Measurements from ENCODE around the gene DMC1. TPM values are rescaled to one million over a fixed set of nuclear protein-coding genes. Genes with fewer than 3 reads are reported as not detected.

Gene DMC1
- polyA plus RNA-seq, 1 experiment: 0.37 TPM

GRCh38 chr22:38613588-38613987 lies 43.6 kb upstream of the DMC1 start:
- POLR2A ChIA-PET: no interaction called here
- CTCF ChIA-PET: interaction anchor here (0.6 to 1.3 kb wide), 2 partner anchors 91 to 561 kb away, joined by 3 to 5 read pairs; no protein-coding TSS in a partner anchor
- Histone ChIP-seq H3K36me3 (ENCODE audit: control insufficient read depth, insufficient read depth, low read length) (no peaks in the 10 kb centered on the region), H3K27me3 (ENCODE audit: control insufficient read depth, insufficient read depth, low read length) (no peaks in the 10 kb centered on the region), H3K4me3 (ENCODE audit: low read depth, low read length) (no peak overlapping the region)
- DNase-seq (ENCODE audit: low read depth): no peak
- TF ChIP-seq CTCF (IDR thresholded peaks at IDR 0.05; ENCODE audit: insufficient read depth, low read depth, low read length): no peak

GRCh38 chr22:38612217-38613006 lies 42.4 kb upstream of the DMC1 start:
- ChIA-PET CTCF (interaction anchor here (0.7 to 1.3 kb wide), 2 partner anchors 9 to 101 kb away, joined by 3 read pairs; no protein-coding TSS in a partner anchor), POLR2A (no interaction called here)
- TF ChIP-seq CTCF (IDR thresholded peaks at IDR 0.05; ENCODE audit: insufficient read depth, low read depth, low read length): no peak
- DNase-seq (ENCODE audit: low read depth): no peak
- Histone ChIP-seq H3K36me3 (ENCODE audit: control insufficient read depth, insufficient read depth, low read length) (no peaks in the 10 kb centered on the region), H3K27me3 (ENCODE audit: control insufficient read depth, insufficient read depth, low read length) (no peaks in the 10 kb centered on the region), H3K4me3 (ENCODE audit: low read depth, low read length) (no peak overlapping the region)

GRCh38 chr22:38611559-38611958 lies 41.6 kb upstream of the DMC1 start:
- ChIA-PET CTCF (interaction anchor here (1.3 kb wide), 1 partner anchor 100 kb away, joined by 3 read pairs; no protein-coding TSS in a partner anchor), POLR2A (no interaction called here)
- Histone ChIP-seq H3K27me3 (ENCODE audit: control insufficient read depth, insufficient read depth, low read length) (no peaks in the 10 kb centered on the region), H3K36me3 (ENCODE audit: control insufficient read depth, insufficient read depth, low read length) (no peaks in the 10 kb centered on the region), H3K4me3 (ENCODE audit: low read depth, low read length) (no peak overlapping the region)
- no peak for DNase-seq (ENCODE audit: low read depth)
- TF ChIP-seq CTCF (IDR thresholded peaks at IDR 0.05; ENCODE audit: insufficient read depth, low read depth, low read length): no peak

GRCh38 chr22:38610234-38610633 lies 40.3 kb upstream of the DMC1 start:
- Histone ChIP-seq H3K4me3 (ENCODE audit: low read depth, low read length) (no peak overlapping the region), H3K36me3 (ENCODE audit: control insufficient read depth, insufficient read depth, low read length) (no peaks in the 10 kb centered on the region), H3K27me3 (ENCODE audit: control insufficient read depth, insufficient read depth, low read length) (no peaks in the 10 kb centered on the region)
- CTCF ChIA-PET: no interaction called here
- POLR2A ChIA-PET: no interaction called here
- TF ChIP-seq CTCF (IDR thresholded peaks at IDR 0.05; ENCODE audit: insufficient read depth, low read depth, low read length): no peak
- no peak for DNase-seq (ENCODE audit: low read depth)

GRCh38 chr22:38608992-38609750 lies 39.2 kb upstream of the DMC1 start:
- ChIA-PET POLR2A (no interaction called here), CTCF (interaction anchor here (1.1 kb wide), 1 partner anchor 15 kb away, joined by 3 read pairs; no protein-coding TSS in a partner anchor)
- Histone ChIP-seq H3K27me3 (ENCODE audit: control insufficient read depth, insufficient read depth, low read length) (no peaks in the 10 kb centered on the region), H3K4me3 (ENCODE audit: low read depth, low read length) (no peak overlapping the region), H3K36me3 (ENCODE audit: control insufficient read depth, insufficient read depth, low read length) (no peaks in the 10 kb centered on the region)
- TF ChIP-seq CTCF (IDR thresholded peaks at IDR 0.05; ENCODE audit: insufficient read depth, low read depth, low read length): no peak
- DNase-seq (ENCODE audit: low read depth): no peak
